ENCODE measurements around the gene PCSK6.

PCSK6 gene

GRCh38 chr15:101517504-101517903 is 28.0 kb upstream of the PCSK6 start:
- no peak overlapping the region for H2AFZ ChIP-seq (ENCODE audit: low read depth, low read length, severe bottlenecking)
- H3K9me2 ChIP-seq (replicated peaks; ENCODE audit: insufficient read depth, low read length) = no peaks in the 10 kb centered on the region
- H3K9me3 ChIP-seq (ENCODE audit: insufficient read depth, low read length) = peaks cover 17% of the 10 kb centered on the region; the same call in 1 of the 2 replicates
- H3K4me3 ChIP-seq (ENCODE audit: insufficient read depth, low read length, poor library complexity, severe bottlenecking) = no peak overlapping the region
- no peak overlapping the region for H3K9ac ChIP-seq (ENCODE audit: low read length)
- no peak overlapping the region for H3K27ac ChIP-seq (ENCODE audit: low read depth, low read length)
- no peaks in the 10 kb centered on the region for H4K20me1 ChIP-seq (ENCODE audit: low read depth, low read length)
- H3F3A ChIP-seq (ENCODE audit: insufficient read depth) = no peaks in the 10 kb centered on the region
- peaks cover 4% of the 10 kb centered on the region; the same call in 1 of the 2 replicates for H3K36me3 ChIP-seq (ENCODE audit: low read length)
- H3K27me3 ChIP-seq (ENCODE audit: low read length) = peaks cover 7% of the 10 kb centered on the region; the same call in 1 of the 2 replicates
- TF ChIP-seq EZH2phosphoT487 (conservative IDR thresholded peaks at IDR 0.05; ENCODE audit: low read length) (no peak), CTCF (IDR thresholded peaks at IDR 0.05; ENCODE audit: insufficient read depth, low read length, poor library complexity, severe bottlenecking) (no peak)
- no peaks in the 10 kb centered on the region for H3K79me2 ChIP-seq (ENCODE audit: insufficient read depth, low read length)
- no peak overlapping the region for H3K4me2 ChIP-seq (ENCODE audit: low read depth, low read length, poor library complexity, severe bottlenecking)

- Histone ChIP-seq H3K9me2 (replicated peaks; ENCODE audit: insufficient read depth, low read length) (no peaks in the 10 kb centered on the region), H3K9me3 (ENCODE audit: insufficient read depth, low read length) (peaks cover 17% of the 10 kb centered on the region; the same call in 1 of the 2 replicates)
- TF ChIP-seq EZH2phosphoT487 (conservative IDR thresholded peaks at IDR 0.05; ENCODE audit: low read length) = no peak
- no peak for TF ChIP-seq CTCF (IDR thresholded peaks at IDR 0.05; ENCODE audit: insufficient read depth, low read length, poor library complexity, severe bottlenecking)
These were observed 24.8 kb upstream of the PCSK6 start for GRCh38 chr15:101514318-101514717.

GRCh38 chr15:101511717-101512116 is 22.2 kb upstream of the PCSK6 start:
- H3K4me2 ChIP-seq (ENCODE audit: low read depth, low read length, poor library complexity, severe bottlenecking) = no peak overlapping the region
- H3K27me3 ChIP-seq (ENCODE audit: low read length) = no peaks in the 10 kb centered on the region; the same call in 1 of the 2 replicates
- H3K9me2 ChIP-seq (replicated peaks; ENCODE audit: insufficient read depth, low read length) = no peaks in the 10 kb centered on the region
- no peak overlapping the region for H3K4me3 ChIP-seq (ENCODE audit: insufficient read depth, low read length, poor library complexity, severe bottlenecking)
- H3K9ac ChIP-seq (ENCODE audit: low read length) = no peak overlapping the region
- H3F3A ChIP-seq (ENCODE audit: insufficient read depth) = no peaks in the 10 kb centered on the region
- H3K79me2 ChIP-seq (ENCODE audit: insufficient read depth, low read length) = no peaks in the 10 kb centered on the region
- no peak for TF ChIP-seq EZH2phosphoT487 (conservative IDR thresholded peaks at IDR 0.05; ENCODE audit: low read length)
- no peak for TF ChIP-seq CTCF (IDR thresholded peaks at IDR 0.05; ENCODE audit: insufficient read depth, low read length, poor library complexity, severe bottlenecking)
- no peak overlapping the region for H3K27ac ChIP-seq (ENCODE audit: low read depth, low read length)
- H3K36me3 ChIP-seq (ENCODE audit: low read length) = no peaks in the 10 kb centered on the region
- H3K9me3 ChIP-seq (ENCODE audit: insufficient read depth, low read length) = 0 out of 2 replicates have a peak, but pooled peaks cover 4% of the 10 kb centered on the region
- H4K20me1 ChIP-seq (ENCODE audit: low read depth, low read length) = no peaks in the 10 kb centered on the region
- no peak overlapping the region for H2AFZ ChIP-seq (ENCODE audit: low read depth, low read length, severe bottlenecking)

More at GRCh38 chr15:101514318-101514717, 24.8 kb upstream of the PCSK6 start:
- H3K9ac ChIP-seq (ENCODE audit: low read length) = no peak overlapping the region
- no peaks in the 10 kb centered on the region for H4K20me1 ChIP-seq (ENCODE audit: low read depth, low read length)
- no peaks in the 10 kb centered on the region for H3K79me2 ChIP-seq (ENCODE audit: insufficient read depth, low read length)
- H3F3A ChIP-seq (ENCODE audit: insufficient read depth) = no peaks in the 10 kb centered on the region
- no peak overlapping the region for H3K27ac ChIP-seq (ENCODE audit: low read depth, low read length)
- no peak overlapping the region for H2AFZ ChIP-seq (ENCODE audit: low read depth, low read length, severe bottlenecking)
- peaks cover 4% of the 10 kb centered on the region; the same call in 1 of the 2 replicates for H3K36me3 ChIP-seq (ENCODE audit: low read length)
- no peak overlapping the region for H3K4me2 ChIP-seq (ENCODE audit: low read depth, low read length, poor library complexity, severe bottlenecking)
- no peak overlapping the region for H3K4me3 ChIP-seq (ENCODE audit: insufficient read depth, low read length, poor library complexity, severe bottlenecking)
- peaks cover 7% of the 10 kb centered on the region; the same call in 1 of the 2 replicates for H3K27me3 ChIP-seq (ENCODE audit: low read length)
